HG02763 (cell line): ENCODE results near the gene PI4KA.

Experiments
- ATAC-seq: cut with Tn5 transposase; IDR thresholded peaks from one replicate; pipeline ENCODE4 v1.9.1; 2021; ENCODE audit warnings: mild to moderate bottlenecking, moderate library complexity; ENCODE audit not compliant: unreplicated experiment

The PI4KA gene

DNA sequence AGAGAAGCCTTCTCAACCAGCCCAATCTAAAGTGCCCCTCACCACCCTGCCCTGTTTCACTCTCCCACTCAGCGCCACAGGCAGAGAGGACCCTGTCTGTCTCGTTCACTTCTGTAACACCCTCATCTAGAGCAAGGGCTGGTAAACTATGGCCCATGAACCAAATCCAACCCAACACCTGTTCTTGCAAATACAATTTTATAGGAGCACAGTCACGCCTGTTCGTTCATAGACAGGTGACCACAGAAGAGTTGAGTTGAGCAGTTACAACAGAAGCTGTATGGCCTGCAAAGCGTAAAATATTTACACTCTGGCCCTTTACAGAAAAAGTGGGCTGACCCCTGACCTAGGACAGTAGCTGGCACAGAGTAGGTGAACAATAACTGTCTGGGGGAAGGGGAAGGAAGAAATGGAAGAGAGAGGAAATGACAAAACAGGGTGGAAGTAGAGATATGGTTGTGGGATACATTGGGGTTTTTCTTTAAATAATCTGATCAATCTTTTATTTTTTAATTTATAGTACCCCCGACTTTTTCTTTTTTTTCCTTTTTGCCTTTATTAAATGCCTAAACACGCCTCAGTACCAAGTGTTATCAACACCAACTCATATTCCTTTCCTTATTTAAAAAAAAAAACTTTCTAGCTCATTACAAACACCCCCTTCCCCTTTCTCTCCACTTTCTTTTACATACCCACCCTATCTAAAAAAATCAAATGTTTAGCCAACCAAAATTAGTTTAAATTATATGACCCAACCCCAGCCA, 63.8 kb downstream of the PI4KA start:
- no peak for ATAC-seq

DNA sequence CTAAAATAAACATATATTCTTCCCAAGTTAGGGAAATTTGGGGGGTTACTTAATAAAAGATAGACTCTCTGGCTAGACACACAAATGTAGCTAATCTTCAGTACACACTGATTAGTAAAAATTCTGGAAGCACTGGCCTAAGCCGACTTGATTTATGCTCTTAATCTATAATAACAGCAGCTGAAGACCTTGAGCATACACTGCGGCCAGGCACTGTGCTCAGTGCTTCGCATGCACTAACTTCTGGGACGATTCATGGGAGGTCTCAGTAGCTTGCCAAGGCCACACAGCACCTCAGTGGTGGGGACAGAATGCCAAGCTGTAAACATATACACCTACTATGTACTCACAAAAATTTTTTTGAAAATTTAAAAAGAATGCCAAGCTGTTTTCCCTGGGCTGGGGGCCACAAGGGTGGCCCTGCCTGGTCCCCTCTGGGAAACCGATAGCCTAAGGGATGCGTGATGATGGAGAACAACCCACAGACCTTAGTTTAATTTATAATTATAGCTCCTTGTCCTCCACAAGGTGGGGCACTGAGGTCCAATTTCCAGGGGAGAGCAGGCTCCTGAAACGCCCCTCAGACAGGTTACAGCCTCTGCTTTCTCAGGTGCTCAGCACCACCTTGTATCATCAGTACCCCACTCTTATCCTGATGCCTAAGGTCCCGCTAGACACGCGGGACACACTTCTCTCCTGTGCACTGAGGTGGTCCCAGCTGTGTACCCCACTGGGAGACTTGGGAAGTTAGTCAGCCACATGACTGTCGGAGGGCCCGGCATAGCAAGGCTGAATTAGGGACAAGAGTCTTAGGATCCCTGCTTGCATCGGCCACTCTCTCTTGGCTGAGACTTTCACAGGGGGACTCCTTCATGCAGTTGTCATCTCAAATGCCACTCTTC, 64.6 kb downstream of the PI4KA start:
- ATAC-seq = no peak

DNA sequence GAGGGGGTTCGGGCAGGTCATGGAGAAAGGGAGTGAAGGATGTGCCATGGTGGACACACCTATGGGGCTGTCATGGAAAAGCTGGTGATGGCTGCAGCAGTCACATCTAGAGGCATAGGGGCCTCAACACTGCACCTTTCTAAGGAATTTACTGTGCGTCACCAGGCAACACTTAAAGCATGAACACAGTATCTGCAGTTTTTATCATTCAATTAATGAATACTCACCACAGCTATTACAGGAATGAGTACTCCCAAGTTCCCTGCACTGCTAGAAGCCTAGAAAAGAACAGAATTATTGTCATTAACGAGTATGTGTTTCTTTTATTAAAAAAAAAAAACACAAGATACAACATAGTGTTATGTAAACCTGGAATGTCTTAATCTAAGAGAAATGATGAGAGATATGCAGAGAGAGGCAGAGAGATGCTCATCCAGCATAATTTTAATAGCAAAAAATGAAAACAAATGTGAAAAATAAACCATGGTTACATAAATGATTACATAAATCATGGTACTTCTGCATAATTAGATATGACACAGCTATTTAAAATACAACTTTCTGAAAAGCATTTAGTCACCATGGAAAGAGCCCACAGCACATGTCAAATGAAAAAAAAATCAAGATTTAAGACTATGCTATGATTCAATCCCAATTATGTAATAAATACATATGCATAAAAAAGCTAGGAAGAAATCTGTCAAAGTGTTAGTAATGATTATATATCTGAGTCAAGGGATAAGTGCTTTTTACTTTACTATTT, 65.5 kb downstream of the PI4KA start:
- no peak for ATAC-seq

- ATAC-seq = no peak
These were observed 66.2 kb downstream of the PI4KA start for GRCh38 chr22:20792221-20792965.

- ATAC-seq = no peak
These were observed 69.8 kb downstream of the PI4KA start for GRCh38 chr22:20788627-20789344.

GRCh38 chr22:20787746-20788626, 70.6 kb downstream of the PI4KA start:
- ATAC-seq = no peak

GRCh38 chr22:20787223-20787622, 71.4 kb downstream of the PI4KA start:
- no peak for ATAC-seq

DNA sequence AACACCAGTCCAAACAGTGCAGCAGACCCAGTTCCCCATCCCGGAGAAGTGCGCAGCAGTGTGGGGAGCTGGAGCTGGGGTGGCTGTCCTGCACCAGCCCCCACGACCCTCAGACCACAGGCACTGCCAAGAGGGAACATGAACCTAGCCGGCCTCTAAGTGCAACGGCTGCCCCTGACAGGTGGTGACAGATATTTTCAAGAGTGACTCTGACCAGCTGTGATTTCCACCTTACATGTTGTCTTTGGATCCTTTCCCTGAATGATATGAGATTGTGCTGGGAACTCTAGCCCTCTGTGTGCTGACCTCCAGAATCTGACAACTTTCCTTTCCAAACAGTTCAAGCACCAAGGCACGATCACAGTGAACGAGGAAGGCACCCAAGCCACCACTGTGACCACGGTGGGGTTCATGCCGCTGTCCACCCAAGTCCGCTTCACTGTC, 72.1 kb downstream of the PI4KA start:
- no peak for ATAC-seq

GRCh38 chr22:20786048-20786447, 72.6 kb downstream of the PI4KA start:
- ATAC-seq = no peak

DNA sequence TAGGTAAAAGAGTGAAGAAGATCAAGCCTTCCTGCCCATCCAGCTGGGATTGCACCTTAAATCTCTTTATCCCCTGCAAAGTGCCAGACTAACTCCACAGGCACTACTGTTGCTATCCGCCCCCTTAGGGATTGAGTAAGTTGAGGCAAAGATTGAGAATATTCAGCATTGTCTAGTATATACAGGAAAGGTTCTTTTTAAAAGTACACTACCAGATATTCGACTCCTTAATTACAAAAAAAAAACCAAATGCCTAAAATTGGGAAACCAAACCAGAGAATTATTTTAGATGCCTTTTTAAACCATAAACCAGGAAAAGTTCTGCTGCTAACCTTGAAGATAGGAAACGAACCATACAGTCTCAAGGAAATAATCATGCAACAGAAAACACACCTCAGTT, 73.2 kb downstream of the PI4KA start:
- ATAC-seq = no peak

DNA sequence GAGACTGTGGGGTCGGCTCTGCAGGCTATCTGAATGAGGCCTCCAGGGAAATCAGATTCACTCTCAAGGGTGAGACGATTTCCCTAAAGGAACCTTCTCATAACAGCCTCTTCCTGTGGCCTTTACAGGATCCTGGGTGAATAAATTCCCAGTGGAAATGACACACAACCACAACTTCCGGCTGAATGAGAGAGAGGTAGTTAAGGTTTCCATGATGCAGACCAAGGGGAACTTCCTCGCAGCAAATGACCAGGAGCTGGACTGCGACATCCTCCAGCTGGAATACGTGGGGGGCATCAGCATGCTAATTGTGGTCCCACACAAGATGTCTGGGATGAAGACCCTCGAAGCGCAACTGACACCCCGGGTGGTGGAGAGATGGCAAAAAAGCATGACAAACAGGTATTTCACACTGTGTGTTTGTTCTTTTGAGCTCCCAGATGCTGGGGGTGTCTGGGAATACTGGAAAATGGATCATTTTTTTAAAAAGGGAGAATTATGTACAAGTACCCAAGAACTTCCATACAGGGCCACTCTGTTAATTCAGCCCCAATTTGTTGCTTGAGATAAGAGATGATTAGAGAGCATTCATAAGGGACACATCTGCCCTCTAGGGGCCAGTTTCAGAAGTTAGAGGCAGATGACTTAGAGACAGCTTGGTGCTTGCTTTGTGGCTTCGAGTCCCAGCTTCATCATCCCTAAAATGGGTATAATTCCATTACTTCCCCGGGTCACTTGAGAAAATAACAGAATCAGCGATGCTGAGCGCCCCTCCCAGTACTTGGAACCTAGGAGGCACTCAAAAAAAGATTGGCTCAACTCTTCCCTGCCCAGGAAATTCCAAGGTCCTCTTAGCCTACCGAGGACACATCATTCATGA, 74.5 kb downstream of the PI4KA start:
- ATAC-seq = no peak

- no peak for ATAC-seq
These were observed 75.3 kb downstream of the PI4KA start for GRCh38 chr22:20783300-20783673.

DNA sequence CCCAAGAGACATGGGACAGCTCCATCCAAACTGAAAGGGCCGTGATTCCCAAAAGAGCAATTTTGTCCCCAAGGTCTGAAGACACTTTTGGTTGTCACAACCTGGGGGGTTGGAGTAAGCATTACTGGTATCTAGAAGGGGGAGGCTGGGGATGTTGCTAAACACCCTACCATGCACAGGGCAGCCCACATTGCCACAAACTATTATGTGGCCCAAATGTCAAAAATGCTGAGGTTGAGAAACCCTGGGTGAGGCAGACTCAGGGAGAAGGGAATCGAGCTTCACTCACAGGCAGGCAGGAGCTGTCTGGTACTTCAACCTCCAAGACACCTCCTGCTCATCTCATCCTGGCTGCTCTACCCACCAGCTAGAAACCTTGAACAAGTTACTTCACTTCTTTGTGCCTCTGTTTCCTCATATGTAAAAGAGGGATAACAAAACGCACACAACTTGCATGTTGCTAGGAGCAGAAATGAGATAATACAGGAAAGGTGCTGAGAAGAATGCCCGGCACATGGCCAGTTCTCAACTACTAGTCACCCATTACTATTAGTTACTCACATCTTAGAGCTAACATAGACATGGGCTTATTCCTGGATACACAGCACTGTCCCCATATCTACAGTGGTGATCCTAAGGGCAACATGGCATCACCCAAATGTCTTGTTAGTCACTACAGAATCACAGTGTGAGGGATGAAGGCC, 75.9 kb downstream of the PI4KA start:
- ATAC-seq = no peak

GRCh38 chr22:20782083-20782482, 76.5 kb downstream of the PI4KA start:
- ATAC-seq = no peak

GRCh38 chr22:20781272-20781990, 77.2 kb downstream of the PI4KA start:
- no peak for ATAC-seq

DNA sequence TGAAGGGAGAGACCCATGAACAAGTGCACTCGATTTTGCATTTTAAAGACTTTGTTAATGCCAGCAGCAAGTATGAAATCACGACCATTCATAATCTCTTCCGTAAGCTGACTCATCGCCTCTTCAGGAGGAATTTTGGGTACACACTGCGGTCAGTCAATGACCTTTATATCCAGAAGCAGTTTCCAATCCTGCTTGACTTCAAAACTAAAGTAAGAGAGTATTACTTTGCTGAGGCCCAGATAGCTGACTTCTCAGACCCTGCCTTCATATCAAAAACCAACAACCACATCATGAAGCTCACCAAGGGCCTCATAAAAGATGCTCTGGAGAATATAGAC, 78.8 kb downstream of the PI4KA start:
- no peak for ATAC-seq
